HG03571 (cell line): ENCODE data around the gene SLC49A4.

Source experiments
- ATAC-seq: cut with Tn5 transposase; IDR thresholded peaks from one replicate; pipeline ENCODE4 v1.9.1; 2021; ENCODE audit not compliant: unreplicated experiment

SLC49A4 gene

GRCh38 chr3:122928396-122929187 is 133.7 kb downstream of the SLC49A4 start:
- ATAC-seq = no peak

GRCh38 chr3:122929188-122930062 is 134.6 kb downstream of the SLC49A4 start:
- no peak for ATAC-seq

DNA sequence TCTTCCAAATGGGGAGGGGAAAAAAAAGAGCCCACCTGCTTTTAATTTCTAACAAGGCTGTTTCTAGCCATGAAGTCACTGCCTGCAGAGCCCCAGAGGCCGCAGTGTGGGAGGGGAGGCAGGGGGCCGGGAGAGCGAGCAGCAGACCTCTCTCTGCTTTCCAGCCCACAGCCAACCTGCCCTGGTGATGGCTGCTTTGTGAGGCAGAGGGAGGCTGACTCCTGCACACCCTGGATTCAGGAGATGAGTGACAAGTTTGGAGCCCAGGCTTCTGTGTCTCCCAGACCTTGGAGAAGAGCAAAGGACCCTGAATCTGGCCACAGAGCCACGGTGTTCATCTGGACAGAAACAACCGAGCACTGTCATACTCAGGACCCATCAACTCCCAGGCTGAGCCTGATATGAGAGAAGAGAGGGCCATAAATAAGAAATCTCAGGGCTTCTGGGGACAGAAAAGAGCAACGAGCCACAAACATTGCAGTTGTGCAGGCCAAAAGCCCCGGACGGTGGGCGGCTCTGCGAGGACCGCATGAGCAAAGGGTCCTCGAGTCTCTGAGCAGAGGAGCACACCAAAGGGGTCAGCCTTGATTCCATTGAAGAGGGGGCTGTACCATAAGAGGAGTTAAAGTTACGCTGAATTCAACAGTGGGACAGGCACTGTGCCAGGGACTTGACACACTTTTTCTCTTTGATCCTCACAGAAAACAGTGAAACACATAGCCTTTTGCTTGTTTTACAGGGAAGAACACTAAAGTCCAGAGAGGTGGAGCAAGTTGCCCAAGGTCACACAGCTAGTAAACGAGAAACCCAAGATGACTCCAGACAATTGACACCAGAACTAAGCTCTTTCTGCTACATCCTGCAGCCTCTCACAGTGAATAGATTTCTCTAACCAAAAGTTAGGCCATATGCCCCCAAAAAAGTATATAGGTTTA is 135.5 kb downstream of the SLC49A4 start:
- ATAC-seq = no peak
